ENCODE results near the gene LLGL2. TPM values are rescaled to one million over a fixed set of nuclear protein-coding genes. Genes with fewer than 3 reads are reported as not detected.
A peak's percentile ranks its signal among the peaks of the same experiment; 100 is the strongest.

The LLGL2 gene
- total RNA-seq, 6 donors from 2014 or later, result 113 to 256 (median 175) TPM

GRCh38 chr17:75555679-75556153 is 30.2 kb downstream of the LLGL2 start:
- H3K4me1 ChIP-seq, result peaks cover 0 to 25% (median 23%) of the 10 kb centered on the region in 4 donors
- no peak overlapping the region for H3K4me3 ChIP-seq
- H3K27ac ChIP-seq, result no peak overlapping the region
- TF ChIP-seq EP300 (IDR thresholded peaks at IDR 0.05) (no peak), POLR2A (IDR thresholded peaks at IDR 0.05) (no peak), CTCF (IDR thresholded peaks at IDR 0.05) (no peak), POLR2AphosphoS5 (IDR thresholded peaks at IDR 0.05) (no peak)
- 81 to 94% methylated on average over 7 to 21 of the region's 21 CpGs for WGBS, 2 donors
- H3K27me3 ChIP-seq, result no peaks in the 10 kb centered on the region
- H3K9me3 ChIP-seq, result no peaks in the 10 kb centered on the region
- no peak for DNase-seq
- peaks cover 0 to 14% (median 6%) of the 10 kb centered on the region in 4 donors for H3K36me3 ChIP-seq
- no peak for ATAC-seq (ENCODE audit: low FRiP score in 2 of 2)

DNA sequence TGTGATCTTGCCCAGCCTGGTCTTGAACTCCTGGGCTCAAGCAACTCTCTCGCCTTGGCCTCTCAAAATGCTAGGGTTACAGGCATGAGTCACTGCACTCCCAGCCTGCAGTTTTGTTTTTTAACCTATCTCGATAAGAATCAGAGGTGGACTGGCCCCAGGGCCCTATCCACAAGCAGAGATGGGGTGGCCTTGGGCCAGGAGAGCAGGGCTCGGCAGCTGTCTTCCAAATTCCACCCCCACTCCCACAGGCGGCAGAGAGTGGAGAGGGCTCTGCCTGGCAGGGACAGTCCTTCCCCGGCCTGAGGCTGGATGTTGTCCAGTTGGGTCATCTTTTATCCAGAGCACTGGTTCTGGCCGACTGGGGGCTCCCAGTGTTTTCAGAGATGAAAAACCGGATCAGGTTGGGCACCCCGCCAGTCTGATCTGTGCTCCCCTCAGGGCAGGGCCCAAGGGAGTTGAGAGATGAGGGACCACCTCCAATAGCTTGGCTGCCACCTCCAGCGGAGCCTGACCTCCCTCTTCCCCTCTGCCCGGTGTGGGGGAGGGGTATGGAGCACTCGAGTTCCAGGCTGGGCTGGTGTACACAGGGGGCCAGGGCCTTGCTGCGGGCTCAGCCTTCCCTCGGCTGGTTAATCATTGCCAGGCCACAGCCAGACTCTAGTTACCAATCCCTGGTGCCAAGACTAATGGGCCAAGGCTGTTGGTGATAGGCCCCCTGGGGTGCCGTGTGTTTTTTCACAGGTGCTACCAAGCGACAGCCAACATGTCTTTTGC is 31.8 kb downstream of the LLGL2 start:
- no peaks in the 10 kb centered on the region for H3K27me3 ChIP-seq
- H3K27ac ChIP-seq, result peak overlapping the region; percentile 24 to 63 (median 46)
- 51 to 53% methylated on average over 5 to 13 of the region's 15 CpGs for WGBS, 2 donors
- no peak overlapping the region for H3K4me3 ChIP-seq
- H3K4me1 ChIP-seq, result peaks cover 0 to 25% (median 21%) of the 10 kb centered on the region in 4 donors
- ATAC-seq (ENCODE audit: low FRiP score in 2 of 2), result peak; percentile 18 to 84
- DNase-seq, result peak in 1 of 2 donors; percentile 83
- TF ChIP-seq POLR2AphosphoS5 (IDR thresholded peaks at IDR 0.05), result no peak
- peak in 1 of 4 donors; percentile 25 for TF ChIP-seq POLR2A (IDR thresholded peaks at IDR 0.05)
- TF ChIP-seq EP300 (IDR thresholded peaks at IDR 0.05), result no peak
- peaks cover 0 to 14% (median 6%) of the 10 kb centered on the region in 4 donors for H3K36me3 ChIP-seq
- no peaks in the 10 kb centered on the region for H3K9me3 ChIP-seq

DNA sequence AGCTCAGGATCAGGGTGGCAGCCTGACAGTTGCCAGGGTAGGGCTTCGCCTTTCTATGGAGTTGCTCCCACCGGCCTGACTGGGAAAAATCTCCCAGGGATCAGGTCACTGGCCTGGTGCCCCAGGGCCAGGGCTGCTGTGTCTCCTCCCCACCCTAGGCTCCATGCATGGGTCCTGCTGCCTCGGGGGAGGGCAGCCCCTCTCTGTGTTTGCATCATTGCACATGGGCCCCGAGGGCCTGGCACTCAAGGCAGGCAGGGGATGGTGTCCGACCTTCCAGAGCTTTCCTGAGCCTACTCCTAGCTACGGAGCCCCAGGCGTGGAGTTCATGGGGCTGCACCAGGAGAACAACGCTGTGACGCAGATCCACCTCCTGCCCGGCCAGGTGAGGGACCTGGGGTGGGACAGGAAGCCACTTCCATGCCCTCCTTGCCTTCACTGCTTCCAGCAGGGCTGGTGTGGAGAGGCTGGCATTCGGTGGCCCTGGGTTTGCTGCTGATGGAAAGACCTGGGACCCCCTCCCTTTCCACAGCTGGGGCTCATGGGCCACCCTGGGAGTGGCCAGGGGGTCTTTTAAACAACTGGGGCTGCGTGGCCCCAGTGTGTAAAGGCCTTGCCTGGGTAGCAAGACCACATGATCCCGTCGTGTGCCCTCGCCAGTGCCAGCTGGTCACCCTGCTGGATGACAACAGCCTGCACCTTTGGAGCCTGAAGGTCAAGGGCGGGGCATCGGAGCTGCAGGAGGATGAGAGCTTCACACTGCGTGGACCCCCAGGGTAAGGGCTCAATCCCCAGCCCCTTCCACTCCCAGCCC is 32.6 kb downstream of the LLGL2 start:
- TF ChIP-seq POLR2A (IDR thresholded peaks at IDR 0.05) (no peak), EP300 (IDR thresholded peaks at IDR 0.05) (no peak), CTCF (IDR thresholded peaks at IDR 0.05) (no peak), POLR2AphosphoS5 (IDR thresholded peaks at IDR 0.05) (no peak)
- peaks cover 0 to 21% (median 17%) of the 10 kb centered on the region in 4 donors for H3K4me1 ChIP-seq
- peaks cover 0 to 20% (median 12%) of the 10 kb centered on the region in 4 donors for H3K36me3 ChIP-seq
- H3K9me3 ChIP-seq, result no peaks in the 10 kb centered on the region
- 87 to 93% methylated on average over 6 to 17 of the region's 18 CpGs for WGBS, 2 donors
- no peak overlapping the region for H3K4me3 ChIP-seq
- H3K27ac ChIP-seq, result peak overlapping the region in 3 of 4 donors; percentile 42 to 63 (median 49)
- ATAC-seq (ENCODE audit: low FRiP score in 2 of 2) (peak in 1 of 2 donors; percentile 6), DNase-seq (no peak)
- H3K27me3 ChIP-seq, result no peaks in the 10 kb centered on the region

GRCh38 chr17:75558666-75559530 is 33.4 kb downstream of the LLGL2 start:
- peaks cover 0 to 28% (median 20%) of the 10 kb centered on the region in 4 donors for H3K36me3 ChIP-seq
- H3K27ac ChIP-seq, result no peak overlapping the region
- H3K4me1 ChIP-seq, result peaks cover 0 to 18% (median 14%) of the 10 kb centered on the region in 4 donors
- WGBS, 2 donors, result 89 to 97% methylated on average over 21 to 28 of the region's 38 CpGs
- H3K27me3 ChIP-seq, result no peaks in the 10 kb centered on the region
- H3K4me3 ChIP-seq, result no peak overlapping the region
- TF ChIP-seq EP300 (IDR thresholded peaks at IDR 0.05), result no peak
- TF ChIP-seq CTCF (IDR thresholded peaks at IDR 0.05), result no peak
- no peak for TF ChIP-seq POLR2AphosphoS5 (IDR thresholded peaks at IDR 0.05)
- TF ChIP-seq POLR2A (IDR thresholded peaks at IDR 0.05), result no peak
- ATAC-seq (ENCODE audit: low FRiP score in 2 of 2) (no peak), DNase-seq (no peak)
- no peaks in the 10 kb centered on the region for H3K9me3 ChIP-seq

Measured in upper lobe of left lung (tissue), 6 donors.